CD8-positive, alpha-beta memory T cell (primary cell): ENCODE results near the gene COX19. TPM values are rescaled to one million over a fixed set of nuclear protein-coding genes. Genes with fewer than 3 reads are reported as not detected.

Experiments used
- CTCF ChIA-PET: fragments of 350-600 bp; sonication (Branson Sonifier 250); formaldehyde crosslinking; loops from one replicate; lab custom pipeline; 2021; ENCODE audit warnings: antibody characterized with exemption; lab: Charles Lee
- POLR2A ChIA-PET: fragments of 350-600 bp; sonication (Branson Sonifier 250); formaldehyde crosslinking; loops from one replicate; lab custom pipeline; 2021; ENCODE audit warnings: antibody characterized with exemption; lab: Charles Lee
- DNase-seq, 5 donors: peaks; one replicate each; pipeline versions ENCODE4 v3.0.0 to v3.0.0-alpha.2; 2020 to 2022; ENCODE audit warnings: mixed read lengths in 1 of 5
- H3K27ac ChIP-seq: one replicate; pipeline ENCODE4 v1.7.0; 2013; ENCODE audit warnings: low read depth, mild to moderate bottlenecking, low read length, moderate library complexity
- H3K27me3 ChIP-seq: 2 replicates; pipeline ENCODE4 v1.7.0; 2013; ENCODE audit warnings: low read length, mild to moderate bottlenecking; ENCODE audit not compliant: insufficient read depth, poor library complexity, severe bottlenecking
- H3K36me3 ChIP-seq: 2 replicates; pipeline ENCODE4 v1.7.0; 2013; ENCODE audit warnings: mild to moderate bottlenecking, low read length, moderate library complexity; ENCODE audit not compliant: insufficient read depth
- H3K4me1 ChIP-seq: 2 replicates; pipeline ENCODE4 v1.7.0; 2013; ENCODE audit warnings: mild to moderate bottlenecking, low read length, moderate library complexity; ENCODE audit not compliant: insufficient read depth
- H3K4me3 ChIP-seq: 2 replicates; pipeline ENCODE4 v1.7.0; 2013; ENCODE audit warnings: mild to moderate bottlenecking, low read length
- H3K9me3 ChIP-seq: 2 replicates; pipeline ENCODE4 v1.7.0; 2013; ENCODE audit warnings: mild to moderate bottlenecking, low read length
- H3K27ac Mint-ChIP-seq, 8 donors: one replicate each; pipeline ENCODE4 v1.8.0; 2020 to 2021; ENCODE audit warnings: mixed read lengths in 8 of 8, mild to moderate bottlenecking in 6 of 8, inconsistent platforms in 3 of 8, moderate library complexity in 3 of 8
- H3K27me3 Mint-ChIP-seq, 2 donors: one replicate each; pipeline ENCODE4 v1.8.0; 2020 to 2021; ENCODE audit warnings: mixed read lengths in 2 of 2, mild to moderate bottlenecking in 1 of 2, moderate library complexity in 1 of 2
- H3K36me3 Mint-ChIP-seq, 3 donors: one replicate each; pipeline ENCODE4 v1.8.0; 2020 to 2021; ENCODE audit warnings: mixed read lengths in 3 of 3, inconsistent platforms in 1 of 3, mild to moderate bottlenecking in 1 of 3
- H3K4me1 Mint-ChIP-seq, 3 donors: one replicate each; pipeline ENCODE4 v1.8.0; 2020 to 2021; ENCODE audit warnings: mixed read lengths in 3 of 3, inconsistent platforms in 1 of 3, mild to moderate bottlenecking in 1 of 3
- H3K4me3 Mint-ChIP-seq, 7 donors: one replicate each; pipeline ENCODE4 v1.8.0; 2020 to 2021; ENCODE audit warnings: mixed read lengths in 7 of 7, mild to moderate bottlenecking in 6 of 7, moderate library complexity in 4 of 7, inconsistent platforms in 2 of 7
- H3K9me3 Mint-ChIP-seq, 5 donors: one replicate each; pipeline ENCODE4 v1.8.0; 2020 to 2022; ENCODE audit warnings: mixed read lengths in 5 of 5, mild to moderate bottlenecking in 3 of 5, moderate library complexity in 2 of 5, inconsistent platforms in 1 of 5
- polyA plus RNA-seq: library from polyadenylated mRNA; unstranded; fragments of 300-500 nt; fragmentation: Illumina TruSeq; gene quantifications from one replicate; pipeline ENCODE4 v1.2.3, GENCODE V29; 2021
- total RNA-seq, 2 experiments: library from RNA; stranded (reverse); gene quantifications; one replicate each; pipeline ENCODE4 v1.2.3, GENCODE V29; 2021

Gene COX19
- total RNA-seq (10 to 100 TPM; 18.9 to 21.3 TPM), polyA plus RNA-seq (25.9 TPM)

GRCh38 chr7:974820-975681 is at the start of gene COX19:
COX19 (minus strand) TSS chr7:975549; CDS start chr7:975509, 40 bp downstream.
- Histone ChIP-seq H3K4me1 (peaks cover 29% of the 10 kb centered on the region), H3K36me3 (peaks cover 23% of the 10 kb centered on the region), H3K4me3 (peak within 1 kb of the TSS; percentile 79), H3K27ac (peak within 1 kb of the TSS; percentile 87), H3K27me3 (no peaks in the 10 kb centered on the region), H3K9me3 (no peaks in the 10 kb centered on the region)
- no peaks in the 10 kb centered on the region for H3K9me3 Mint-ChIP-seq
- H3K36me3 Mint-ChIP-seq = peaks cover 0 to 31% (median 5%) of the 10 kb centered on the region in 3 donors
- peaks cover 28 to 36% (median 35%) of the 10 kb centered on the region in 3 donors for H3K4me1 Mint-ChIP-seq
- H3K27ac Mint-ChIP-seq = peak within 1 kb of the TSS; percentile 90 to 98 (median 96)
- CTCF ChIA-PET = interaction anchor here (0.6 to 6.9 kb wide), 5 partner anchors 15 to 91 kb away, joined by 3 to 43 read pairs (median 4); no protein-coding TSS in a partner anchor
- POLR2A ChIA-PET = interaction anchor here (1.2 to 1.9 kb wide), 6 partner anchors 50 to 100 kb away, joined by 3 to 10 read pairs (median 4); no protein-coding TSS in a partner anchor
- peaks cover 0 to 2% of the 10 kb centered on the region in 2 donors for H3K27me3 Mint-ChIP-seq
- peak within 1 kb of the TSS; percentile 90 to 97 (median 93) for H3K4me3 Mint-ChIP-seq
- peak; percentile 84 to 91 (median 86) for DNase-seq

- Mint-ChIP-seq H3K4me1 (peaks cover 12 to 42% (median 23%) of the 10 kb centered on the region in 3 donors), H3K4me3 (peak overlapping the region in 2 of 7 donors; percentile 70 to 81), H3K27me3 (peaks cover 0 to 2% of the 10 kb centered on the region in 2 donors), H3K9me3 (peaks cover 5 to 9% (median 5%) of the 10 kb centered on the region in 5 donors), H3K36me3 (peaks cover 2 to 38% (median 17%) of the 10 kb centered on the region in 3 donors), H3K27ac (no peak overlapping the region)
- H3K27ac ChIP-seq = no peak overlapping the region
- no peak overlapping the region for H3K4me3 ChIP-seq
- peaks cover 8% of the 10 kb centered on the region for H3K4me1 ChIP-seq
- no peak for DNase-seq
- peaks cover 3% of the 10 kb centered on the region for H3K9me3 ChIP-seq
- H3K27me3 ChIP-seq = no peaks in the 10 kb centered on the region
- H3K36me3 ChIP-seq = no peaks in the 10 kb centered on the region
- ChIA-PET CTCF (interaction anchor here (0.8 to 1.2 kb wide), 2 partner anchors 41 to 42 kb away, joined by 3 to 4 read pairs; no protein-coding TSS in a partner anchor), POLR2A (interaction anchor here (1.5 kb wide), 1 partner anchor 20 kb away, joined by 6 read pairs; the partner anchor contains the start of gene GPR146)
Measured at GRCh38 chr7:1024331-1024841, 49.0 kb upstream of the COX19 start.

- Histone ChIP-seq H3K9me3 (peaks cover 3% of the 10 kb centered on the region), H3K4me3 (no peak overlapping the region), H3K36me3 (no peaks in the 10 kb centered on the region), H3K27me3 (no peaks in the 10 kb centered on the region), H3K4me1 (no peaks in the 10 kb centered on the region), H3K27ac (no peak overlapping the region)
- H3K36me3 Mint-ChIP-seq = peaks cover 2 to 46% (median 20%) of the 10 kb centered on the region in 3 donors
- DNase-seq = no peak
- peaks cover 12 to 42% (median 22%) of the 10 kb centered on the region in 3 donors for H3K4me1 Mint-ChIP-seq
- peaks cover 5 to 9% (median 5%) of the 10 kb centered on the region in 5 donors for H3K9me3 Mint-ChIP-seq
- H3K4me3 Mint-ChIP-seq = no peak overlapping the region
- POLR2A ChIA-PET = no interaction called here
- H3K27me3 Mint-ChIP-seq = peaks cover 0 to 2% of the 10 kb centered on the region in 2 donors
- CTCF ChIA-PET = interaction anchor here (1.7 kb wide), 1 partner anchor 30 kb away, joined by 5 read pairs; no protein-coding TSS in a partner anchor
- H3K27ac Mint-ChIP-seq = no peak overlapping the region
Measured at GRCh38 chr7:1022801-1023465, 47.6 kb upstream of the COX19 start.

- H3K27me3 ChIP-seq = no peaks in the 10 kb centered on the region
- CTCF ChIA-PET = interaction anchor here (1.7 to 2.3 kb wide), 2 partner anchors 29 to 43 kb away, joined by 5 to 14 read pairs; no protein-coding TSS in a partner anchor
- POLR2A ChIA-PET = no interaction called here
- no peaks in the 10 kb centered on the region for H3K36me3 ChIP-seq
- no peak overlapping the region for H3K27ac ChIP-seq
- H3K9me3 ChIP-seq = peaks cover 3% of the 10 kb centered on the region
- Mint-ChIP-seq H3K9me3 (peaks cover 5 to 9% (median 5%) of the 10 kb centered on the region in 5 donors), H3K36me3 (peaks cover 2 to 46% (median 21%) of the 10 kb centered on the region in 3 donors), H3K4me3 (peak overlapping the region in 1 of 7 donors; percentile 13), H3K27me3 (peaks cover 0 to 2% of the 10 kb centered on the region in 2 donors), H3K4me1 (peaks cover 12 to 42% (median 22%) of the 10 kb centered on the region in 3 donors), H3K27ac (peak overlapping the region in 1 of 8 donors; percentile 68)
- H3K4me1 ChIP-seq = no peaks in the 10 kb centered on the region
- DNase-seq = no peak
- no peak overlapping the region for H3K4me3 ChIP-seq
Measured at GRCh38 chr7:1022356-1022755, 47.0 kb upstream of the COX19 start.

- Mint-ChIP-seq H3K4me1 (peaks cover 12 to 37% (median 18%) of the 10 kb centered on the region in 3 donors), H3K27ac (no peak overlapping the region), H3K27me3 (peaks cover 0 to 2% of the 10 kb centered on the region in 2 donors), H3K36me3 (peaks cover 2 to 44% (median 21%) of the 10 kb centered on the region in 3 donors), H3K4me3 (no peak overlapping the region), H3K9me3 (peaks cover 5 to 9% (median 5%) of the 10 kb centered on the region in 5 donors)
- H3K36me3 ChIP-seq = no peaks in the 10 kb centered on the region
- no peak overlapping the region for H3K27ac ChIP-seq
- CTCF ChIA-PET = interaction anchor here (1.7 to 2.3 kb wide), 2 partner anchors 29 to 44 kb away, joined by 5 to 14 read pairs; no protein-coding TSS in a partner anchor
- H3K9me3 ChIP-seq = peaks cover 3% of the 10 kb centered on the region
- POLR2A ChIA-PET = no interaction called here
- H3K27me3 ChIP-seq = no peaks in the 10 kb centered on the region
- no peak overlapping the region for H3K4me3 ChIP-seq
- DNase-seq = no peak
- no peaks in the 10 kb centered on the region for H3K4me1 ChIP-seq
Measured at GRCh38 chr7:1021931-1022330, 46.6 kb upstream of the COX19 start.

GRCh38 chr7:1021366-1021765 is 46.0 kb upstream of the COX19 start:
- no peak overlapping the region for H3K4me3 ChIP-seq
- H3K4me1 Mint-ChIP-seq = peaks cover 12 to 32% (median 15%) of the 10 kb centered on the region in 3 donors
- no peaks in the 10 kb centered on the region for H3K27me3 ChIP-seq
- H3K9me3 Mint-ChIP-seq = peaks cover 5 to 9% (median 5%) of the 10 kb centered on the region in 5 donors
- no peak for DNase-seq
- H3K4me1 ChIP-seq = no peaks in the 10 kb centered on the region
- no peak overlapping the region for H3K27ac ChIP-seq
- peaks cover 2 to 39% (median 21%) of the 10 kb centered on the region in 3 donors for H3K36me3 Mint-ChIP-seq
- H3K4me3 Mint-ChIP-seq = no peak overlapping the region
- peaks cover 0 to 2% of the 10 kb centered on the region in 2 donors for H3K27me3 Mint-ChIP-seq
- ChIA-PET POLR2A (no interaction called here), CTCF (interaction anchor here (2.3 kb wide), 1 partner anchor 44 kb away, joined by 14 read pairs; no protein-coding TSS in a partner anchor)
- peak overlapping the region in 1 of 8 donors; percentile 66 for H3K27ac Mint-ChIP-seq
- H3K9me3 ChIP-seq = peaks cover 3% of the 10 kb centered on the region
- H3K36me3 ChIP-seq = no peaks in the 10 kb centered on the region

- Mint-ChIP-seq H3K27me3 (peaks cover 0 to 2% of the 10 kb centered on the region in 2 donors), H3K4me3 (no peak overlapping the region), H3K27ac (no peak overlapping the region), H3K4me1 (peaks cover 9 to 28% (median 12%) of the 10 kb centered on the region in 3 donors), H3K36me3 (peaks cover 0 to 34% (median 21%) of the 10 kb centered on the region in 3 donors), H3K9me3 (peaks cover 5 to 9% (median 5%) of the 10 kb centered on the region in 5 donors)
- POLR2A ChIA-PET = no interaction called here
- Histone ChIP-seq H3K36me3 (no peaks in the 10 kb centered on the region), H3K27ac (no peak overlapping the region), H3K4me3 (no peak overlapping the region), H3K4me1 (no peaks in the 10 kb centered on the region), H3K9me3 (peaks cover 3% of the 10 kb centered on the region), H3K27me3 (no peaks in the 10 kb centered on the region)
- no peak for DNase-seq
- CTCF ChIA-PET = interaction anchor here (2.3 kb wide), 1 partner anchor 45 kb away, joined by 14 read pairs; no protein-coding TSS in a partner anchor
Measured at GRCh38 chr7:1020849-1021251, 45.5 kb upstream of the COX19 start.
